ENCODE results near the gene SASH1. TPM values are rescaled to one million over a fixed set of nuclear protein-coding genes. Genes with fewer than 3 reads are reported as not detected.

The SASH1 gene
- total RNA-seq, 1 donor from 2014 or later: 15.5 TPM

DNA sequence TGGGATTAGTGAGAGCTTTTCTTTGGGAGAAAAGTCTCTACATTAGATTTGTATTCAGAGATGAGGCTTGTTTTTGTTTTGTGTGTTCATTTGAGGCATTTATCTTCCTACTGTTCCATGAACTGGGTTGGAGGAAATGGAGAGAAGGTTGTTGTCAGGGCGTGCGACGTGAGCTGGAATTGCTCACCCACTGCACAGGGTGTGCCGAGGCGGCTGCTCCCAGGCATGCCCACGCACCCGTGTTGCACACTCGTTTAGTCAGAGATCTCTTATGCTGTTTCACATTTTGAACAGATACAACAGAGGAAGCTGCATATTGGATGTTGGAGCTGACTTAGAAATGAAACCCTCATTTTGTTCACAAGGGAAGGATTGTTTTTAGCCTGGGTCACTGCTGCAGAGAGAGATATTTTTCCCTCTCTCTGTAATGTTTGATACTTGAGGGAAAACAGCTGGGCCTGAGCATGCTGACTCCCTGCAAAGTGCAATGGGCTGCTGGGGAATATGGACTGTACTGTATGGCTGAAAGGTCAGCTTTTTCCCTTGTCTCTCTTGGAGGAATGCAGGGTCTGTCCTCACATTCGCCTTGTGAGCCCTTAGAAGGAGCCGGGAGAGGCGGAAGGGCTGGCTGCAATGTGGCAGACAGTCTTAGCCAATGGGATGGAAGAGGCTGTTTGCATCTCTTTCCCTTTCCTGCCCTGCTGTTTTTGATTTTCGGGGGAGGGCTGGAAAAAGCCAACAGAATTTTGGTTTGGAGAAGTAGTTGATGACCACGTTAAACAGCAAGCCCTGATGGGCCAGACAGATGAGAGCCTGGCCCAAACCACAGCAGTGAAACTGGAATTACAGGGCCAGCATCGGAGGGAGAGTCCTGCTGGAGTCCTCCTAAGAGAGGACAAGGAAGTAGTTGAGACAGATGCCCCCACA, 170.8 kb downstream of the SASH1 start:
- H3K4me2 ChIP-seq (ENCODE audit: low read length): no peak overlapping the region
- Mint-ChIP-seq H3K27me3 (ENCODE audit: low read depth, unreplicated experiment) (no peaks in the 10 kb centered on the region), H3K4me1 (ENCODE audit: low read depth, unreplicated experiment) (peaks cover 23% of the 10 kb centered on the region), H3K27ac (ENCODE audit: unreplicated experiment) (peak overlapping the region; percentile 42), H3K36me3 (ENCODE audit: low read depth, unreplicated experiment) (peaks cover 11% of the 10 kb centered on the region), H3K9me3 (ENCODE audit: unreplicated experiment) (no peaks in the 10 kb centered on the region), H3K4me3 (ENCODE audit: unreplicated experiment) (no peak overlapping the region)
- no peak overlapping the region for H3K4me3 ChIP-seq (ENCODE audit: insufficient read depth, low read depth, low read length)
- H2AFZ ChIP-seq (ENCODE audit: low read depth, low read length): no peak overlapping the region
- FAIRE-seq (no peak), DNase-seq (ENCODE audit: low read depth) (no peak)
- no peaks in the 10 kb centered on the region for H4K20me1 ChIP-seq (ENCODE audit: insufficient read depth, low read length)
- H3K27ac ChIP-seq (ENCODE audit: low read depth, low read length): no peak overlapping the region
- H3K79me2 ChIP-seq (ENCODE audit: insufficient read depth, low read length): peaks cover 11% of the 10 kb centered on the region
- H3K9me3 ChIP-seq (ENCODE audit: insufficient read depth, low read depth, low read length): no peaks in the 10 kb centered on the region
- H3K27me3 ChIP-seq (ENCODE audit: insufficient read depth, low read length): no peaks in the 10 kb centered on the region
- TF ChIP-seq EZH2 (IDR thresholded peaks at IDR 0.05; ENCODE audit: insufficient read depth, low read length): no peak
- TF ChIP-seq, protein P1, sequence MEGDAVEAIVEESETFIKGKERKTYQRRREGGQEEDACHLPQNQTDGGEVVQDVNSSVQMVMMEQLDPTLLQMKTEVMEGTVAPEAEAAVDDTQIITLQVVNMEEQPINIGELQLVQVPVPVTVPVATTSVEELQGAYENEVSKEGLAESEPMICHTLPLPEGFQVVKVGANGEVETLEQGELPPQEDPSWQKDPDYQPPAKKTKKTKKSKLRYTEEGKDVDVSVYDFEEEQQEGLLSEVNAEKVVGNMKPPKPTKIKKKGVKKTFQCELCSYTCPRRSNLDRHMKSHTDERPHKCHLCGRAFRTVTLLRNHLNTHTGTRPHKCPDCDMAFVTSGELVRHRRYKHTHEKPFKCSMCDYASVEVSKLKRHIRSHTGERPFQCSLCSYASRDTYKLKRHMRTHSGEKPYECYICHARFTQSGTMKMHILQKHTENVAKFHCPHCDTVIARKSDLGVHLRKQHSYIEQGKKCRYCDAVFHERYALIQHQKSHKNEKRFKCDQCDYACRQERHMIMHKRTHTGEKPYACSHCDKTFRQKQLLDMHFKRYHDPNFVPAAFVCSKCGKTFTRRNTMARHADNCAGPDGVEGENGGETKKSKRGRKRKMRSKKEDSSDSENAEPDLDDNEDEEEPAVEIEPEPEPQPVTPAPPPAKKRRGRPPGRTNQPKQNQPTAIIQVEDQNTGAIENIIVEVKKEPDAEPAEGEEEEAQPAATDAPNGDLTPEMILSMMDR (IDR thresholded peaks at IDR 0.05; ENCODE audit: insufficient read depth, low read depth, low read length): no peak
- peaks cover 16% of the 10 kb centered on the region for H3K4me1 ChIP-seq (ENCODE audit: insufficient read depth, low read length)
- peaks cover 3% of the 10 kb centered on the region for H3K36me3 ChIP-seq (ENCODE audit: insufficient read depth, low read length)
- no peak overlapping the region for H3K9ac ChIP-seq (ENCODE audit: low read length)

DNA sequence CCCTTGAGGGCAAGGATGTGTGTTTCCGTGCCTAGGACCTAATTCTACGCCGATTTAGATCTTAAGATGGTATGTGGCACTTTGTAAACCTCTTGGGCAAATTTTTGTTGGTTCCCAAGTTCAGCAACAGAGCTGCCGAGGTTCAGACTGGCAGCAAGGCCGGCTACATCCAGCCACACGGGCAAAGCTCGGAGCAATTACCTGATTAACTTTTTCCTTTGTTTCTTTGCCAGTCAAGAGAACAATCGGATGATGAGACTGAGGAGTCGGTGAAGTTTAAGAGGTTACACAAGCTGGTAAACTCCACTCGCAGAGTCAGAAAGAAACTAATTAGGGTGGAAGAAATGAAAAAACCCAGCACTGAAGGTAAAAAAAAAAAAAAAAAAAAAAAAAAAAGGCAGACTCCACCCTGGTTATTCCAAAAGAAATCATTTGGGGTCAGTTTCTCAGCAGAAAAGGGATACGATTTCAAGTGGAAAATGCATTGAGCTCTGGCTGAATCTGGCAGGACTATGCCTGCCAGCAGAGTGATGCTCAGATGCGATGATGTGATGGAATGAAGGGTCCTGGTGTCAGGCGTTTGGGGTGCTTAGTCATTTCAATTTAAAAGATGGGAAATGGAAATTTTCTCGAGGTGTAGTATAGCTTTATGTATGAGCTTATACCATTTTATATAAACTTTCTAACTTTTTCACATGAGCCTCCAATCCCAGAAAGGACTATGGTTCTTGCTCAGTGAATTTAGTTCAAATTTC, 171.6 kb downstream of the SASH1 start:
- DNase-seq (ENCODE audit: low read depth) (no peak), FAIRE-seq (no peak)
- Mint-ChIP-seq H3K4me3 (ENCODE audit: unreplicated experiment) (no peak overlapping the region), H3K9me3 (ENCODE audit: unreplicated experiment) (no peaks in the 10 kb centered on the region), H3K36me3 (ENCODE audit: low read depth, unreplicated experiment) (peaks cover 17% of the 10 kb centered on the region), H3K27ac (ENCODE audit: unreplicated experiment) (peak overlapping the region; percentile 42), H3K27me3 (ENCODE audit: low read depth, unreplicated experiment) (no peaks in the 10 kb centered on the region), H3K4me1 (ENCODE audit: low read depth, unreplicated experiment) (peaks cover 15% of the 10 kb centered on the region)
- Histone ChIP-seq H3K36me3 (ENCODE audit: insufficient read depth, low read length) (peaks cover 3% of the 10 kb centered on the region), H3K27ac (ENCODE audit: low read depth, low read length) (no peak overlapping the region), H3K9ac (ENCODE audit: low read length) (no peak overlapping the region), H3K9me3 (ENCODE audit: insufficient read depth, low read depth, low read length) (no peaks in the 10 kb centered on the region), H4K20me1 (ENCODE audit: insufficient read depth, low read length) (no peaks in the 10 kb centered on the region), H2AFZ (ENCODE audit: low read depth, low read length) (no peak overlapping the region), H3K4me3 (ENCODE audit: insufficient read depth, low read depth, low read length) (no peak overlapping the region), H3K79me2 (ENCODE audit: insufficient read depth, low read length) (peaks cover 11% of the 10 kb centered on the region), H3K4me1 (ENCODE audit: insufficient read depth, low read length) (peaks cover 11% of the 10 kb centered on the region), H3K4me2 (ENCODE audit: low read length) (no peak overlapping the region), H3K27me3 (ENCODE audit: insufficient read depth, low read length) (no peaks in the 10 kb centered on the region)
- TF ChIP-seq, protein P1 (IDR thresholded peaks at IDR 0.05; ENCODE audit: insufficient read depth, low read depth, low read length): no peak
- no peak for TF ChIP-seq EZH2 (IDR thresholded peaks at IDR 0.05; ENCODE audit: insufficient read depth, low read length)

Data from astrocyte (in vitro differentiated cells and primary cell).